Adrenal gland (tissue), 5 donors: ENCODE data around the gene MUSK.

Experiments
- POLR2A ChIP-seq, 2 donors: fragments of 450-650 bp; IDR thresholded peaks; one replicate each; pipeline ENCODE4 v1.6.1; 2017; ENCODE audit warnings: antibody characterized with exemption in 2 of 2, mild to moderate bottlenecking in 2 of 2, moderate library complexity in 1 of 2
- TF ChIP-seq, protein P1 (sequence below), 6 experiments: fragments of 450-650 bp in 4 of 6; fragments of 200-600 bp in 2 of 6; sonication (generic) in 1 of 6; IDR thresholded peaks; 1 replicate in 5 of 6; 2 replicates in 1 of 6; pipeline versions ENCODE4 v1.5.1 to v1.8.0; 2016 to 2021; ENCODE audit warnings: antibody characterized with exemption in 6 of 6, mild to moderate bottlenecking in 2 of 6, moderate library complexity in 1 of 6
- donor health status: DM: no; HTN: no; CAD: no.

DNA sequence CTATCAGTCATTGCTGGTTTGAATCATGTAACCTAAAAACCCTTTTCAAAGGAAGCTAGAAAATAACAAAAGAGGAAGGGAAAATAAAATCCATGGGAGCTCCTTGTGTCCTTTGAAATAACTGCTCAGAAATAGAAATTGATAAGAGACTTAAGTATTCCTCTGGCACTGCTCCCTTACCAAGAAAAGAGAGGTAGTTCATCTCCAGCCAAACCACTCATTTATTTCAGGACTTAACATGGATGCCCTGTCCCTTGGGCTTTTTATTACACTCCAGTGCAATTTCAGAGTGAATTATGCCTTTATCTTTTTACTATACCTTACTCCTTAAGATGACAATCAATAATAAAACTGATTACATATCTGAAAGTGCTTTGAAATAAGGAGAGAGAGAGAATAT is 61.0 kb downstream of the MUSK start:
- TF ChIP-seq POLR2A (IDR thresholded peaks at IDR 0.05): no peak
- TF ChIP-seq, protein P1, sequence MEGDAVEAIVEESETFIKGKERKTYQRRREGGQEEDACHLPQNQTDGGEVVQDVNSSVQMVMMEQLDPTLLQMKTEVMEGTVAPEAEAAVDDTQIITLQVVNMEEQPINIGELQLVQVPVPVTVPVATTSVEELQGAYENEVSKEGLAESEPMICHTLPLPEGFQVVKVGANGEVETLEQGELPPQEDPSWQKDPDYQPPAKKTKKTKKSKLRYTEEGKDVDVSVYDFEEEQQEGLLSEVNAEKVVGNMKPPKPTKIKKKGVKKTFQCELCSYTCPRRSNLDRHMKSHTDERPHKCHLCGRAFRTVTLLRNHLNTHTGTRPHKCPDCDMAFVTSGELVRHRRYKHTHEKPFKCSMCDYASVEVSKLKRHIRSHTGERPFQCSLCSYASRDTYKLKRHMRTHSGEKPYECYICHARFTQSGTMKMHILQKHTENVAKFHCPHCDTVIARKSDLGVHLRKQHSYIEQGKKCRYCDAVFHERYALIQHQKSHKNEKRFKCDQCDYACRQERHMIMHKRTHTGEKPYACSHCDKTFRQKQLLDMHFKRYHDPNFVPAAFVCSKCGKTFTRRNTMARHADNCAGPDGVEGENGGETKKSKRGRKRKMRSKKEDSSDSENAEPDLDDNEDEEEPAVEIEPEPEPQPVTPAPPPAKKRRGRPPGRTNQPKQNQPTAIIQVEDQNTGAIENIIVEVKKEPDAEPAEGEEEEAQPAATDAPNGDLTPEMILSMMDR (IDR thresholded peaks at IDR 0.05): no peak
